ENCODE measurements around the gene MYO5A. TPM values are rescaled to one million over a fixed set of nuclear protein-coding genes. Genes with fewer than 3 reads are reported as not detected.

The MYO5A gene
- total and polyA plus RNA-seq, 9 of the 15 experiments (the other 6 are each of a cell fraction or from before 2014, with no cell fraction given): 0.03 to 0.82 (median 0.40) TPM

DNA sequence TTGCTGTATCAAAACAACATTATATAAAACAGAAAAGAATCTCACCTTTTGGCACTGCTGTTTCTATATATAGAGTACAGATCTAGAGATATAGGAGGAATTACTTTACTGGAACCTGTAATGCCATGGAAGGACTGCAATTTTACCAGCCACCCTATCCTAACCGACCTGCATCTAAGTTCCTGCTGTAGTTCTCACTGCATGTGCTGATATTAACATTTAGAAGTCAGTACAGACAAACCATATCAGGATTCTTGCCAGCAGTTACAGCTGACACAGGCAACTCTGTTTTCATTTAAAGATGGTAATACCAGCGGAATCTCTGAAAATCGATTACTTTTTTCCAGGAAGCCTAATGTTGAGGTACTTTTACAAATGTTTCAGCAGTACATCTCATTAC, 159.7 kb downstream of the MYO5A start:
- no peak for FAIRE-seq

More for the DNA sequence above, 159.7 kb downstream of the MYO5A start:
- in situ Hi-C loops (cut with MboI): no loop called here
- BruUV-seq (replicated peaks): no TSS peak
- no peak overlapping the region for H3K4me2 ChIP-seq (ENCODE audit: insufficient read depth, low read length)
- WGBS (ENCODE audit: insufficient coverage, low coverage, missing lambda C conversion rate): 2% methylated on average over 3 of the region's 3 CpGs
- no peak overlapping the region for H3K27ac ChIP-seq (ENCODE audit: extremely low read depth, low read depth, low read length)
- H4K20me1 ChIP-seq (replicated peaks; ENCODE audit: control insufficient read depth, insufficient read depth, low read length): no peaks in the 10 kb centered on the region
- ATAC-seq (no peak), DNase-seq (ENCODE audit: extremely low read depth in 1 of 4, low spot score in 3 of 4) (no peak)
- ChIA-PET POLR2A (no interaction called here), CTCF (ENCODE audit: low intra/inter-chr PET ratio) (no interaction called here)
- H3K9me1 ChIP-seq (ENCODE audit: control insufficient read depth, insufficient read depth, low read length): no peaks in the 10 kb centered on the region
- no peak overlapping the region for H3K4me3 ChIP-seq
- H3K36me3 ChIP-seq (ENCODE audit: control insufficient read depth, insufficient read depth, low read length): no peaks in the 10 kb centered on the region
- H3K9me3 ChIP-seq (replicated peaks; ENCODE audit: control insufficient read depth, insufficient read depth, low read depth, low read length): no peaks in the 10 kb centered on the region
- H3K79me2 ChIP-seq (ENCODE audit: control insufficient read depth, insufficient read depth, low read length): no peaks in the 10 kb centered on the region
- intact Hi-C loops (cut with micrococcal nuclease): no loop called here
- no peak overlapping the region for H3K9ac ChIP-seq (ENCODE audit: insufficient read depth in 1 of 2, low read depth in 2 of 2, low read length in 2 of 2)
- 0 out of 5 replicates have a peak, but pooled peaks cover 0 to 3% of the 10 kb centered on the region in 2 experiments for H3K27me3 ChIP-seq (ENCODE audit: control insufficient read depth in 2 of 2, insufficient read depth in 2 of 2, low read length in 2 of 2)
- no peak overlapping the region for H2AFZ ChIP-seq (ENCODE audit: low read depth, low read length)
- no peaks in the 10 kb centered on the region for H3K4me1 ChIP-seq (replicated peaks in 1 of 2; ENCODE audit: control insufficient read depth in 2 of 2, insufficient read depth in 2 of 2, low read length in 2 of 2)
- TF ChIP-seq STAT5B (CRISPR knock-in tag; IDR thresholded peaks at IDR 0.05) (no peak), SIRT6 (IDR thresholded peaks at IDR 0.05; ENCODE audit: low read depth, low read length) (no peak), DIDO1 (tag; IDR thresholded peaks at IDR 0.05; ENCODE audit: low read depth) (no peak), NFATC3 (IDR thresholded peaks at IDR 0.05) (no peak), KLF10 (CRISPR knock-in tag; IDR thresholded peaks at IDR 0.05) (no peak), RHOXF2B (CRISPR knock-in tag; conservative IDR thresholded peaks at IDR 0.05) (no peak)
- TF ChIP-seq, protein P1, sequence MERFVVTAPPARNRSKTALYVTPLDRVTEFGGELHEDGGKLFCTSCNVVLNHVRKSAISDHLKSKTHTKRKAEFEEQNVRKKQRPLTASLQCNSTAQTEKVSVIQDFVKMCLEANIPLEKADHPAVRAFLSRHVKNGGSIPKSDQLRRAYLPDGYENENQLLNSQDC (CRISPR knock-in tag; IDR thresholded peaks at IDR 0.05): no peak
- TF ChIP-seq, protein P2, sequence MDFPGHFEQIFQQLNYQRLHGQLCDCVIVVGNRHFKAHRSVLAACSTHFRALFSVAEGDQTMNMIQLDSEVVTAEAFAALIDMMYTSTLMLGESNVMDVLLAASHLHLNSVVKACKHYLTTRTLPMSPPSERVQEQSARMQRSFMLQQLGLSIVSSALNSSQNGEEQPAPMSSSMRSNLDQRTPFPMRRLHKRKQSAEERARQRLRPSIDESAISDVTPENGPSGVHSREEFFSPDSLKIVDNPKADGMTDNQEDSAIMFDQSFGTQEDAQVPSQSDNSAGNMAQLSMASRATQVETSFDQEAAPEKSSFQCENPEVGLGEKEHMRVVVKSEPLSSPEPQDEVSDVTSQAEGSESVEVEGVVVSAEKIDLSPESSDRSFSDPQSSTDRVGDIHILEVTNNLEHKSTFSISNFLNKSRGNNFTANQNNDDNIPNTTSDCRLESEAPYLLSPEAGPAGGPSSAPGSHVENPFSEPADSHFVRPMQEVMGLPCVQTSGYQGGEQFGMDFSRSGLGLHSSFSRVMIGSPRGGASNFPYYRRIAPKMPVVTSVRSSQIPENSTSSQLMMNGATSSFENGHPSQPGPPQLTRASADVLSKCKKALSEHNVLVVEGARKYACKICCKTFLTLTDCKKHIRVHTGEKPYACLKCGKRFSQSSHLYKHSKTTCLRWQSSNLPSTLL (IDR thresholded peaks at IDR 0.05): no peak
- TF ChIP-seq, protein P3, sequence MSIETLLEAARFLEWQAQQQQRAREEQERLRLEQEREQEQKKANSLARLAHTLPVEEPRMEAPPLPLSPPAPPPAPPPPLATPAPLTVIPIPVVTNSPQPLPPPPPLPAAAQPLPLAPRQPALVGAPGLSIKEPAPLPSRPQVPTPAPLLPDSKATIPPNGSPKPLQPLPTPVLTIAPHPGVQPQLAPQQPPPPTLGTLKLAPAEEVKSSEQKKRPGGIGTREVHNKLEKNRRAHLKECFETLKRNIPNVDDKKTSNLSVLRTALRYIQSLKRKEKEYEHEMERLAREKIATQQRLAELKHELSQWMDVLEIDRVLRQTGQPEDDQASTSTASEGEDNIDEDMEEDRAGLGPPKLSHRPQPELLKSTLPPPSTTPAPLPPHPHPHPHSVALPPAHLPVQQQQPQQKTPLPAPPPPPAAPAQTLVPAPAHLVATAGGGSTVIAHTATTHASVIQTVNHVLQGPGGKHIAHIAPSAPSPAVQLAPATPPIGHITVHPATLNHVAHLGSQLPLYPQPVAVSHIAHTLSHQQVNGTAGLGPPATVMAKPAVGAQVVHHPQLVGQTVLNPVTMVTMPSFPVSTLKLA (conservative IDR thresholded peaks at IDR 0.05): no peak

All from K562 (cell line).